Dermis blood vessel endothelial cell (primary cell): ENCODE measurements around the gene LMAN1. TPM values are rescaled to one million over a fixed set of nuclear protein-coding genes. Genes with fewer than 3 reads are reported as not detected.

Source experiments
- DNase-seq: peaks from one replicate; pipeline ENCODE4 v3.0.0; 2010
- total RNA-seq: library from RNA; depleted of rRNA; stranded (reverse); fragments of >200 nt; gene quantifications from 2 replicates; pipeline ENCODE4 v1.2.3, GENCODE V29; 2014

The LMAN1 gene
- total RNA-seq, 1 donor from 2014 or later: 132 TPM

DNA sequence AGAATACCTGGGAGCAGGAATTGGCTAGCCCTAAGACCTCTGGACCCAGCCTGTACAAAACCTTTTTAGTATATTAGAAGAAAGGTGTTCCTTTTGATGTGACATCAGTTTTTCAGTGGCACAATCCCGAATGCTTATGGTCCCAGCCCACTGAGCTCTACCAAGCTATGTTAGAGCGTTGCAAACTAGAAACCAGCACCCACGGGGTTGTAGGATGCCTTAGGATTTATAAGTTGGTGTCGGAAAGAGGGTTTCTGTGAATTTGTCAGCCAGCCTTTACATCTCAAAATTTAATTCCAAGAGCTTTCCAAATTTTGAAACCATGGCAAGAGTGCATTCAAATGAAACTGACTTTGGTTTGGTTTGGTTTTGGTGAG, 499 bp upstream of the LMAN1 start:
- DNase-seq: no peak

GRCh38 chr18:59358414-59358711, 702 bp downstream of the LMAN1 start:
- peak; percentile 59 for DNase-seq

GRCh38 chr18:59357928-59358327, 1.1 kb downstream of the LMAN1 start:
- peak; percentile 68 for DNase-seq

- DNase-seq: no peak
Observed at GRCh38 chr18:59354731-59355130, 4.3 kb downstream of the LMAN1 start.

DNA sequence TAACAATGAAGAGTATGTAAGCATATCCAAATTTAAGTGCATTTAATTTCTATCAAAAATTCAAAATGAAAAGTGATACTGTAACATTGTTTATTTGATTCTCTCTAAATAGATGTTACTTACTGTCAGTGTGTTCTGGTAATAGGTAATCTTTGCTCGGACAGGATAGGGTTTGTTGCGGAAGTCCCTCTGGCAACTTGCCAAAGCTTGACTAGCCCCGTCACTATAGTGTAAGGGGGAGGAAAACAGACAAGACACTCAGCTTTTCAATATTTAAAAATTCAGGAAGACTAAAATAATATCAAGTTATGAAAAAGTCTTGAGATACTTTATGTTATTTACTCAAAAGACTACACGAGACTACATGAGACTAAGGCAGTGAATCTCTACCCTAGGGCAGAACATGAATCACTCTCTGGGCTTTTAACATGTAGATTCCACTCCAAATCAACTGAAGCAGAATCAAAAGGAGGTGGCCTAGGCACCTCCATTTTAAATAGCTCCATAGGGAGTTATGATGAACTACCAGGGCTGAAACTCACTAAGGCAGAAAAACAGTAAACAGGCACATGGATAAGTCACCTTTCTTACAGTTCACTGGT, 5.9 kb downstream of the LMAN1 start:
- DNase-seq: peak; percentile 50

GRCh38 chr18:59352250-59352855, 6.7 kb downstream of the LMAN1 start:
- DNase-seq: no peak

DNA sequence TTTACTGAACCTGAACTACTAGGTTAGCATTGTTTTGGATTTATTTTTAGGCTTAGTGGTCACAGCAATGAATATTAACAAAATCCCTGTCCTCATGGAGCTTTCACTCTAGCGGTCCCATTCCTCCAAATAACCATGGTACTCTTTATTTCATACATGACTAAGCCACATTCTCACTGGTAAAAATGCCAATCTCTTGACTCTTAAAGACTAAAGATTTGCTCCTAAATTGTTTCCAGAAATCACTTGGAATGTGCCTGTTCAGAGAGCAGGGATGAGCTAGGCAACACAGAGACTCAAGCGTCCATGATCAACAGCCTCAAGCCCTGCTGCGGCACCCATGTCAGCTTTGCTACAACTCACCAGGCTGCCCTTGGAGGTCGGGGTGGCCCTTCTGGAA, 13.5 kb downstream of the LMAN1 start:
- DNase-seq: no peak

DNA sequence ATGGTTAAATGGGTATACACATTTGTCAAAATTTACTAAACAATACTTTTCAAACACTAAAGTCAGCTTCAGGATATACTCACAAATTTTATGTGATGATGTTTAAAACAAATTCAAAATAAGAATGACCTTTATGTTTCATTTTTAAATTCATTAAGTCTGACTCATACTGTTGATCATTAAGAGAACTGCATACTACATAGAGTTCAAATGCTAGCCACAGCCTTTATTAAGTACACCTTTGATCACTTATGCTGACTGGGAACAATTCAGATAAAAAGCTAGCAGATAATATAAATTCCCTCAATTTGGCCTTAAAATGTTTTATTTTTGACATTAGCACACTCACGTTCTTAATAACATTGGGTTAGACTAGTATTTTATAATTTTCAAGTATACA, 14.1 kb downstream of the LMAN1 start:
- no peak for DNase-seq

DNA sequence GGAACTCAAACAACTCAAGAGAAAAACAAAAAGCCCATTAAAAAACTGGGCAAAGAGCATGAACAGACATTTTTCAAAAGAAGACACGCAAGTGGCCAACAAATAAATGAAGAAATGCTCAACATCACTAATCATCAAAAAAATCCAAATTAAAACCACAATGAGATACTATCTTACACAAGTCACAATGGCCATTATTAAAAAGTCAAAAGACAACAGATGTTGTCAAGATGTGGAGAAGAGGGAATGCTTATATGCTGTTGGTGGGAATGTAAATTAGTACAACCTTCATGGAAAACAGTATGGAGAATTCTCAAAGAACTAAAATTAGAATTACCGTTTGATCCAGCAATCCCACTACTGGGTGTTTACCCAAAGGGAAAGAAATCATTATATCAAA, 15.1 kb downstream of the LMAN1 start:
- no peak for DNase-seq

DNA sequence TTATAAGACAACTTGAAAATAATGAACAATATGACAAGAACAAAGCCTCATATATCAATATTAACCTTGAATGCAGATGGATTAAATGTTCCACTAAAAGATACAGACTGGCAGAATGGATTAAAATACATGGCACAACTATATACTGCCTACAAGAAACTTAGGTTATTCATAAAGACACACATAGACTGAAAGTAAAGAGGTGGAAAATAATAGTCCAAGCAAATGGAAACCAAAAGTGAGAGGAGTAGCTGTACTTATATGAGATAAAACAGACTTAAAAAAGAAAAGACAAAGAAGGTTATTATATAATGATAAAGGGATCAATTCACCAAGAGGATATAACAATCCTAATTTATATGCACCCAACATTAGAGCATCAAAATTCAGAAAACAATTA, 18.2 kb downstream of the LMAN1 start:
- no peak for DNase-seq

- no peak for DNase-seq
Observed at GRCh38 chr18:59340312-59340711, 18.8 kb downstream of the LMAN1 start.

DNA sequence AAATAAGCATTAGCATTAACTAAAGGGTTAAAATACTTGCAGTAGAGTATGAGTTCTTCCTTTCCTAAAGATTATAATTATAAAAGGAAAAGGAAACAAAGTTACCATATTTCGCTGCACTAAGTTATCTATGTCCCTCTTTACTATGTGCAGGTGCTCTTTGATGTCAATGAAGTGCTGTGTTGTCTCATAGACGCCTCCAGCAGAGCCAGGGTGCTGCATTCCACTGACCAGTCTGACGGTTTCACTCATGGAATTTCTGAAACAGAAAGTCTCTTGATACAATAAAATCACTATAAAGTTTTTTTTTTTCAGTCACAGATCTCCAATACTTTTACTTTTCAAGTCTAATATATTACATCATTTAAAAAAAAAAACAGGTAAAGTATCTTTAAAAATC, 26.1 kb downstream of the LMAN1 start:
- no peak for DNase-seq

GRCh38 chr18:59328683-59329082, 30.4 kb downstream of the LMAN1 start:
- DNase-seq: no peak

GRCh38 chr18:59325965-59326364, 33.1 kb downstream of the LMAN1 start:
- no peak for DNase-seq

DNA sequence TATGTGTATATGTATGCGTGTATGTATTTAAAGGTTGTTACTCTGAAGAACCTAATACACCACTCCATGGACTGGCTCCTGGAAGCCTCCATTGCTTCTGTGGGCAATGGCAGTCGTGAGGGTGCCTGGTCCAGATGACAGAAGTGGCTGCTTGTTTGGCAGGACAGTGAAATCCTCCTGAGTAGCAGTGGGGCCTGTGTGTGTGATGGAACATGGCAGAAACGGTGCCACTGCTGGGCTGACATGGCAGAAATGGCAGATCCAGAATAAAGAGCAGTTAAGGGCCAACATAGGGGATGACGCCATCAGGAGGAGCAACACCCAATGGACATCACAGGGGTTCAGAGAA, 34.5 kb downstream of the LMAN1 start:
- no peak for DNase-seq

- DNase-seq: no peak
Observed at GRCh38 chr18:59323931-59324622, 35.0 kb downstream of the LMAN1 start.

DNA sequence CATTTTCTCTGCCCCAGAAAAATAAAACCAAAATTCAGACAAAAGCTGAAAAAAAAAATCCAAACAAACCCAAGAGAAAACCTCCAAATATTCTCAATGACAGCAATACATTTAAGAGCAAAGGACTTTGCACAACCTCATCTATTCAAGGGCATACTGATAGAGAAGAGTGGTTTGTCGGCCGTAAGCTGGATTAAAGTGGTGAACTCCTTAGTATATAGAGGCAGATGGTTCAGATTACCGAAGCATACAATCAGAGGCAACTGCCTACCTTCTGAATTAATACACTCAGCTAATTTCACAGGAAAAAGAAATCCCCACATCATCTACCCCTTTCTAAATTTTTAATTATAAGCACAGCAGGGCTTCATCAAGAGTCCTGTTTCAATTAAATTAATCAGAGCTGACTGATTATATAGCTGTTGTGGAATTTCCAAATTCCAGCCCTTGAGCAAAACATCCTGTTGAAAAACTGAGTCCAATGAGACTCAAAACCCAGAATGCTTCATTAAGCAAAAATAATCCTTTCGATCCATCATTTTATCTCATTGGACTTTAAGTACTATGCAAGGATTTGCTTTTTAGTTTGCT, 40.5 kb downstream of the LMAN1 start, which contains the start of gene CPLX4:
CPLX4 (minus strand) TSS at position 190 of the 591 bp plus-strand sequence; CDS start at position 3, 187 bp downstream.
- no peak for DNase-seq

DNA sequence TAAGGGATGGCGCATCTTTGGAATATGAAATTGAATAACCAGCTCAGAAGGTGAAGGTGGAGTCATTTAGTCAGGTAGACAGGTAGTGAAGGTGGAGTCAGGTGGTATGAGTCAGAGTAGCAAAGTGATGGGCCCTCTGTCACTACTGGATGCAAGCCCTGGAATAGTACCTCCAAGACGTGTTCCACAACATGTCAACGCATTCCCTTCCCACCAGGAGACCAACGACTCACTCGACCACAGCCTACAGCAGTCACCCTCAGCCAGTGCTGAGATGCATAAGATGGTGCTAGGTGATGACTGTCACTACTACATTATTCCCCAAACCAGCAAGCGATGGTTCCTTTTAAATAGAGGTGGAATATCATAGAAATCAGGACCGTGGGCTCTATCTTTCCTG, 47.4 kb downstream of the LMAN1 start:
- no peak for DNase-seq

DNA sequence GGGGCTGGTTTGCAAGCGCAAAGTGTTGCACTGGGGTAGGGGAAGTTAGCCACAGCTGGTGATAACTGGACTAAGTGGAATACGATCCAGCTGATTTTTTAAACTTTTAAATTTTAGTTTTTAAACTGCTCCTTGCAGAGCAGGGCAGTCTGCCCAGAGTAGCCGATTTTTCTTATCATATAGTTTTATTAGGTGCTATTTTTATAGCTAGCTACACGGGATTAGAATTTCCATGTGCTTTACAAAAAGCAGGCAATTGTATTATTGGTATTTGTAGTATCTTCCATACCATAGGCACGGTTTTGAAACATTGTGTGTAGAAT, 50.2 kb downstream of the LMAN1 start:
- no peak for DNase-seq

GRCh38 chr18:59308248-59308937, 50.7 kb downstream of the LMAN1 start:
- DNase-seq: peak; percentile 75

DNA sequence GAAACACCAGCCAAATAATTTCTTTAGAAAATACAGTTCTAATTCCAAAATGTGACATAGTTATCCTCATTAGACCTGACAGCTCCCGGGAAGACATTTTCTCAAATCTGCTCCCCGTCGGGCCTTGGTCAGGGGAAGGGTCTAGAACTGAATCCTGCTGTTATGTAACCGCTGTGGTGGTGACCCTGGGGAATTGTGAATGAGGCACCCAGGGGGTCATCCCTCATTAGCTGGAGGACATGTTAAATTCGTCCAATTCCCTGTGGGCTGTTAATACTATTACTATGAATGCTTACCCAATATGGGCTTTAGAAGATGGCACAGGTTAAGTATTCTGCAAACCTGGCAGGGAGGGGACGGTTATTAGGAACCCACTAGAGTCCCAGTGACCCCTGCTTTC, 52.4 kb downstream of the LMAN1 start:
- DNase-seq: no peak

DNA sequence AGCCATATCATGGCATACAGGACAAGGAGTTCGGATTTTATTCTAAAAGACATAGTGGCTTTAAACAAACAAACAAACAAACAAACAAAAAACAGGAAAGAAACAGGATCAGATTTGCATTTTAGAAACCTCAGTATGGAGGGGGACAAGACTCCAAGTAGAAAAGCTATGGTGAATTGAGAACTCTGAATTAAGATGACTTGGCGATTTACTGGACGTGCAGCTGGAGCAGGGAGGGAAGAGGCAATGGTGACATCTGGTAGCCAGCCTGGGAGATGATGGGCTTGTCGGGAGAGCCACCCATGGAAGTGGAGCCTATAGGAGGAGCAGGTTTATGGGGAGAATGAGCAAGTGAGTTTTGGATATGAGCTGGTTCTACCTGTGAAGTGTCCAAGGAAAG, 53.8 kb downstream of the LMAN1 start:
- DNase-seq: no peak

DNA sequence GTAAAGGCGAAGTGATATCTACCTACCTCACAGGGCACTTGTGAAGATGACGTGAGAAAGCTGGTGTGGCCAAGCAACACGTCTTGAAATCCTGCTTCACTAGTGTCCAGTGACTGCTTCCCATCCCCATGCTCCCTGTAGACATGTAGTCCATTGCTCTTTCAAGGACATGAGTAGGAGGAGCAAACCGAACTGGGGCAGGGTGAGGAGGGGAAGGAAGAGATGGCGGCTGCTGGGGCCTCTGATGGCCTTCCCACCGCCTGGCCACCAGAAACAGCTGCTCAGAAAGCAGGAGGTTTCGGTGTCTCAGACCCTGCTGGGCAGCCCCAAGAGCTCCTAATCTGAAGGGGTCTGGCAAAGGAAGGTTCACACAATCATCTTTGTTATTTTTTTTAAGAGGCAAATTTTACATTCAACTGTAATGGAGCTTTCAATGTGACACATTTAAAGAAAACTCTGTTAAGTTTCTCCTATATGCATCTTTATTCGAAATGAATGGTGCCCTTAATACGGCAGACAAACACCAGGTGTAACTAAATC, 55.3 kb downstream of the LMAN1 start:
- DNase-seq: no peak
